DND-41 (cell line): ENCODE results near the gene GBA3.

Source experiments
- EZH2 ChIP-seq: IDR thresholded peaks from 3 replicates; pipeline ENCODE4 v1.6.1; 2012; ENCODE audit warnings: borderline replicate concordance, low read depth, mild to moderate bottlenecking, moderate library complexity, low read length, inconsistent platforms; ENCODE audit not compliant: severe bottlenecking
- TF ChIP-seq, protein P1 (sequence below): IDR thresholded peaks from 2 replicates; pipeline ENCODE4 v1.5.1; 2012; ENCODE audit warnings: borderline replicate concordance, low read length, moderate library complexity, mild to moderate bottlenecking; ENCODE audit not compliant: poor library complexity, severe bottlenecking; ENCODE audit errors: extremely low read depth

DNA sequence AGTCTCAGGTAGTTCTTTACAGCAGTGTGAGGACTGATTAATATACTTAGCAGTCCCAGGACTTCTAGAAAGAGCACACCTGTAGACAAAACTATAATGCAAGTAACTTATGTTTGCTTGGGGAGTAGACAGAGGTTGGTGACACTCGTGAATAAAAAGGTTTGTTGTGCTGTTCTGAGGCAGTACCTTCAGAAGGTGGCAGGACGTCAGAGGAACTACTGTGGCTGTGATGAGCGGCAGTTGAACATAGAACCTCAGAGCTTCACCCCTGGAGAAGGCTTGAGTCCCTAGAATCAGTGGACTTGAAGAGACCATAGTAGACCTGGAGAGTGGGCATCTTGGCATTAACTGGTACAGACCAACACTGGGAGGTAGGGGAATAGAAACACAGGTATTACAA, 3.3 kb upstream of the GBA3 start:
- TF ChIP-seq EZH2 = no peak
- TF ChIP-seq, protein P1, sequence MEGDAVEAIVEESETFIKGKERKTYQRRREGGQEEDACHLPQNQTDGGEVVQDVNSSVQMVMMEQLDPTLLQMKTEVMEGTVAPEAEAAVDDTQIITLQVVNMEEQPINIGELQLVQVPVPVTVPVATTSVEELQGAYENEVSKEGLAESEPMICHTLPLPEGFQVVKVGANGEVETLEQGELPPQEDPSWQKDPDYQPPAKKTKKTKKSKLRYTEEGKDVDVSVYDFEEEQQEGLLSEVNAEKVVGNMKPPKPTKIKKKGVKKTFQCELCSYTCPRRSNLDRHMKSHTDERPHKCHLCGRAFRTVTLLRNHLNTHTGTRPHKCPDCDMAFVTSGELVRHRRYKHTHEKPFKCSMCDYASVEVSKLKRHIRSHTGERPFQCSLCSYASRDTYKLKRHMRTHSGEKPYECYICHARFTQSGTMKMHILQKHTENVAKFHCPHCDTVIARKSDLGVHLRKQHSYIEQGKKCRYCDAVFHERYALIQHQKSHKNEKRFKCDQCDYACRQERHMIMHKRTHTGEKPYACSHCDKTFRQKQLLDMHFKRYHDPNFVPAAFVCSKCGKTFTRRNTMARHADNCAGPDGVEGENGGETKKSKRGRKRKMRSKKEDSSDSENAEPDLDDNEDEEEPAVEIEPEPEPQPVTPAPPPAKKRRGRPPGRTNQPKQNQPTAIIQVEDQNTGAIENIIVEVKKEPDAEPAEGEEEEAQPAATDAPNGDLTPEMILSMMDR = no peak
